Measurements from ENCODE around the gene RBBP8. TPM values are rescaled to one million over a fixed set of nuclear protein-coding genes. Genes with fewer than 3 reads are reported as not detected.
A peak's percentile ranks its signal among the peaks of the same experiment; 100 is the strongest.

RBBP8 gene
- total and polyA plus RNA-seq, 2 experiments from 2014 or later = 13.1 to 25.7 TPM

DNA sequence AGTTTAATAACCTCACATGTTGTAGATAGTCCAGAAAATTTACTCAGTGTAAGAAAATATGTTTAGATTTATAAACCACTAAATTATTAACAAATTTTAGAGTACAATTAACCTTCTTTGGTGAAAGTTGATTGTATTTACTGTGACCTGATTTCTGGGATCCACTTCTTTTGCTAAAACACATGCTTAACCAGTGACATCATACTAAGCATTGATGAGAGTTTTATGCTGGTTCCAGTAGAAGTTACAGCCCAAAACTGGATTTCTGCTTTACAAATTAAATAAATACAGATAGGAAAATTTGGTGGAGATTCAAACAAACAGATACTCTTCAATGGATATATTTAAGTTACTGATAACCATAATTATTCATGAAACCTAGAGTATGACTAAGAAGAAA, 40.9 kb downstream of the RBBP8 start:
- TF ChIP-seq, protein P1, sequence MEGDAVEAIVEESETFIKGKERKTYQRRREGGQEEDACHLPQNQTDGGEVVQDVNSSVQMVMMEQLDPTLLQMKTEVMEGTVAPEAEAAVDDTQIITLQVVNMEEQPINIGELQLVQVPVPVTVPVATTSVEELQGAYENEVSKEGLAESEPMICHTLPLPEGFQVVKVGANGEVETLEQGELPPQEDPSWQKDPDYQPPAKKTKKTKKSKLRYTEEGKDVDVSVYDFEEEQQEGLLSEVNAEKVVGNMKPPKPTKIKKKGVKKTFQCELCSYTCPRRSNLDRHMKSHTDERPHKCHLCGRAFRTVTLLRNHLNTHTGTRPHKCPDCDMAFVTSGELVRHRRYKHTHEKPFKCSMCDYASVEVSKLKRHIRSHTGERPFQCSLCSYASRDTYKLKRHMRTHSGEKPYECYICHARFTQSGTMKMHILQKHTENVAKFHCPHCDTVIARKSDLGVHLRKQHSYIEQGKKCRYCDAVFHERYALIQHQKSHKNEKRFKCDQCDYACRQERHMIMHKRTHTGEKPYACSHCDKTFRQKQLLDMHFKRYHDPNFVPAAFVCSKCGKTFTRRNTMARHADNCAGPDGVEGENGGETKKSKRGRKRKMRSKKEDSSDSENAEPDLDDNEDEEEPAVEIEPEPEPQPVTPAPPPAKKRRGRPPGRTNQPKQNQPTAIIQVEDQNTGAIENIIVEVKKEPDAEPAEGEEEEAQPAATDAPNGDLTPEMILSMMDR (IDR thresholded peaks at IDR 0.05; ENCODE audit: poor library complexity) = no peak
- TF ChIP-seq EZH2 (IDR thresholded peaks at IDR 0.05; ENCODE audit: borderline replicate concordance) (no peak), EZH2phosphoT487 (IDR thresholded peaks at IDR 0.05; ENCODE audit: low read depth, severe bottlenecking, unreplicated experiment) (no peak)
- Histone ChIP-seq H3K4me2 (no peak overlapping the region), H3K36me3 (replicated peaks; ENCODE audit: insufficient read depth, low read depth) (no peaks in the 10 kb centered on the region), H3K27me3 (no peaks in the 10 kb centered on the region), H3K27ac (no peak overlapping the region), H3K79me2 (no peaks in the 10 kb centered on the region), H3K9me3 (ENCODE audit: low read depth) (no peaks in the 10 kb centered on the region), H3K9me2 (replicated peaks; ENCODE audit: insufficient read depth) (no peaks in the 10 kb centered on the region), H3K4me1 (ENCODE audit: insufficient read depth) (no peaks in the 10 kb centered on the region), H4K20me1 (ENCODE audit: insufficient read depth, poor library complexity, severe bottlenecking) (no peaks in the 10 kb centered on the region), H3K4me3 (no peak overlapping the region), H2AFZ (no peak overlapping the region)
- DNase-seq (ENCODE audit: low spot score) = no peak

DNA sequence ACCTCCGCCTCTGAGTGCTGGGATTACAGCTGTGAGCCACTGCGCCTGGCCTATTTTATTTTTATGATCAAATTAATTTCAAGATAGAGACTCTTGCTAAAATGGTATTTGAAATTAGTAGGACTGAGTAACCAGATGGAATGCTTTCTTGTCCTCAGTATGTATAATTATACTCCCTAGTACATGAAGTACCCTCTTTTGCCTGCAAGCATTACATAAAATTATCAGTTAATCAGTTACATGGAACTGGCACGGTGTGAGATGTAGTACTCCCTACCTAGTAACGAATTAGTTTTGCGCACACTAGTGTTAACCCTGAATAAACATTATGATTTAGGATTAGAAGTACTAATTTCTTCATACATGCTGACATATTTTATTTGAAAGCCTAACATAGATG, 41.6 kb downstream of the RBBP8 start:
- WGBS (ENCODE audit: low lambda C conversion rate, missing lambda C conversion rate) = 82% methylated on average over 5 of the region's 5 CpGs
- no peaks in the 10 kb centered on the region for H4K20me1 ChIP-seq (ENCODE audit: insufficient read depth, poor library complexity, severe bottlenecking)
- no peaks in the 10 kb centered on the region for H3K79me2 ChIP-seq
- no peak overlapping the region for H3K4me2 ChIP-seq
- no peaks in the 10 kb centered on the region for H3K27me3 ChIP-seq
- no peak for DNase-seq (ENCODE audit: low spot score)
- no peaks in the 10 kb centered on the region for H3K36me3 ChIP-seq (replicated peaks; ENCODE audit: insufficient read depth, low read depth)
- TF ChIP-seq, protein P1 (IDR thresholded peaks at IDR 0.05; ENCODE audit: poor library complexity) = no peak
- TF ChIP-seq EZH2phosphoT487 (IDR thresholded peaks at IDR 0.05; ENCODE audit: low read depth, severe bottlenecking, unreplicated experiment) (no peak), EZH2 (IDR thresholded peaks at IDR 0.05; ENCODE audit: borderline replicate concordance) (no peak)
- H3K4me1 ChIP-seq (ENCODE audit: insufficient read depth) = no peaks in the 10 kb centered on the region
- H3K9me2 ChIP-seq (replicated peaks; ENCODE audit: insufficient read depth) = no peaks in the 10 kb centered on the region
- no peak overlapping the region for H3K27ac ChIP-seq
- no peaks in the 10 kb centered on the region for H3K9me3 ChIP-seq (ENCODE audit: low read depth)
- no peak overlapping the region for H3K4me3 ChIP-seq
- H2AFZ ChIP-seq = no peak overlapping the region

DNA sequence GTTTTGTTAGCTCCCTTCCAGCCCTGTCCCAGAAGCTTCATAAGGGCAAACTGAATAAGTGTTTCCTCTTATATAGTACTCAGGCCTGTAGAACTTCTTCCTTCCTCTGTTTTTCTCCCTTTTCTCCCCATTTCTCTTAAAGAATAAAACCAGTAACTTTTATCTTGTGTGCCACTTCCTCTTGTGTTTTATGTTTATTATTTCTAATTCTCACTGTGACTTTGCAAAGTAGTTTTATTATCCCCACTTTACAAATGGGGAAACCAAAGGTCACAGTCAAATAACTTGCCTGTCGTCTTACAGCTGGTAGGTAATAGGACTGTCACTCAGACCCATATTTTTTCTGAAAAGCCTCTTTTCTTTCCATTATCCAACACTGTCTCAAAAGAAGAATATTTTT, 42.4 kb downstream of the RBBP8 start:
- H3K79me2 ChIP-seq = no peaks in the 10 kb centered on the region
- no peaks in the 10 kb centered on the region for H3K9me2 ChIP-seq (replicated peaks; ENCODE audit: insufficient read depth)
- peak overlapping the region; percentile 6 for H3K4me2 ChIP-seq
- no peaks in the 10 kb centered on the region for H3K4me1 ChIP-seq (ENCODE audit: insufficient read depth)
- no peaks in the 10 kb centered on the region for H4K20me1 ChIP-seq (ENCODE audit: insufficient read depth, poor library complexity, severe bottlenecking)
- H3K9me3 ChIP-seq (ENCODE audit: low read depth) = no peaks in the 10 kb centered on the region
- H2AFZ ChIP-seq = no peak overlapping the region
- TF ChIP-seq, protein P1 (IDR thresholded peaks at IDR 0.05; ENCODE audit: poor library complexity) = no peak
- TF ChIP-seq EZH2phosphoT487 (IDR thresholded peaks at IDR 0.05; ENCODE audit: low read depth, severe bottlenecking, unreplicated experiment) (no peak), EZH2 (IDR thresholded peaks at IDR 0.05; ENCODE audit: borderline replicate concordance) (no peak)
- DNase-seq (ENCODE audit: low spot score) = no peak
- H3K4me3 ChIP-seq = no peak overlapping the region
- H3K36me3 ChIP-seq (replicated peaks; ENCODE audit: insufficient read depth, low read depth) = no peaks in the 10 kb centered on the region
- H3K27ac ChIP-seq = peak overlapping the region; percentile 35
- WGBS (ENCODE audit: low lambda C conversion rate, missing lambda C conversion rate) = 60% methylated on average over 1 of the region's 1 CpG
- H3K27me3 ChIP-seq = no peaks in the 10 kb centered on the region

All from hepatocyte (in vitro differentiated cells).